Neuronal stem cell (in vitro differentiated cells): ENCODE results near the gene EFCAB11.

Experiments
- DNase-seq: peaks from one replicate; pipeline ENCODE4 v3.0.0-alpha.2; 2013; ENCODE audit warnings: low spot score
- H2AFZ ChIP-seq: one replicate; pipeline ENCODE4 v1.6.1; 2013; ENCODE audit warnings: mild to moderate bottlenecking, low read length, inconsistent platforms
- H2AK5ac ChIP-seq: 2 replicates; pipeline ENCODE4 v1.6.1; 2013; ENCODE audit warnings: low read depth, mild to moderate bottlenecking, inconsistent platforms, low read length, moderate library complexity, mixed read lengths
- H2BK120ac ChIP-seq: 2 replicates; pipeline ENCODE4 v1.6.1; 2013; ENCODE audit warnings: low read depth, mild to moderate bottlenecking, inconsistent platforms, low read length, moderate library complexity, mixed read lengths
- H2BK12ac ChIP-seq: one replicate; pipeline ENCODE4 v1.6.1; 2013; ENCODE audit warnings: low read length, inconsistent platforms
- H2BK15ac ChIP-seq: 2 replicates; pipeline ENCODE4 v1.6.1; 2013; ENCODE audit warnings: mild to moderate bottlenecking, low read length, inconsistent platforms, mixed read lengths
- H2BK5ac ChIP-seq: one replicate; pipeline ENCODE4 v1.6.1; 2013; ENCODE audit warnings: inconsistent platforms, mild to moderate bottlenecking, low read length, moderate library complexity
- H3K14ac ChIP-seq: one replicate; pipeline ENCODE4 v1.6.1; 2013; ENCODE audit warnings: low read length, inconsistent platforms
- H3K18ac ChIP-seq: 2 replicates; pipeline ENCODE4 v1.6.1; 2013; ENCODE audit warnings: low read length, inconsistent platforms
- H3K23ac ChIP-seq: 2 replicates; pipeline ENCODE4 v1.6.1; 2013; ENCODE audit warnings: low read depth, mild to moderate bottlenecking, mixed read lengths, low read length, inconsistent platforms; ENCODE audit not compliant: poor library complexity
- H3K27ac ChIP-seq: replicated peaks from 3 replicates; pipeline ENCODE4 v1.5.1; 2013; ENCODE audit warnings: low read length, inconsistent platforms
- H3K27me3 ChIP-seq, 3 experiments: 2 replicates each; pipeline ENCODE4 v1.6.1; 2013; ENCODE audit warnings: low read length in 3 of 3, mild to moderate bottlenecking in 2 of 3, inconsistent platforms in 1 of 3, low read depth in 1 of 3, mixed read lengths in 1 of 3, moderate library complexity in 1 of 3; ENCODE audit not compliant: control insufficient read depth in 3 of 3, insufficient read depth in 3 of 3
- H3K36me3 ChIP-seq, 2 donors: replicated peaks in 1 of 2; 2 replicates each; pipeline ENCODE4 v1.6.1; 2013; ENCODE audit warnings: low read length in 2 of 2; ENCODE audit not compliant: control insufficient read depth in 2 of 2, insufficient read depth in 2 of 2
- H3K4ac ChIP-seq: 2 replicates; pipeline ENCODE4 v1.6.1; 2013; ENCODE audit warnings: inconsistent platforms, mild to moderate bottlenecking, low read length, moderate library complexity
- H3K4me1 ChIP-seq, 2 donors: 1 replicate in 1 of 2; 2 replicates in 1 of 2; pipeline ENCODE4 v1.6.1; 2013; ENCODE audit warnings: low read length in 2 of 2, low read depth in 1 of 2; ENCODE audit not compliant: control insufficient read depth in 2 of 2, insufficient read depth in 1 of 2
- H3K4me2 ChIP-seq: one replicate; pipeline ENCODE4 v1.6.1; 2013; ENCODE audit warnings: mild to moderate bottlenecking, low read length, inconsistent platforms; ENCODE audit not compliant: insufficient read depth, poor library complexity, severe bottlenecking
- H3K4me3 ChIP-seq, 2 donors: 2 replicates each; pipeline ENCODE4 v1.5.1; 2013; ENCODE audit warnings: low read length in 2 of 2, mild to moderate bottlenecking in 2 of 2, inconsistent platforms in 1 of 2, moderate library complexity in 1 of 2
- H3K79me1 ChIP-seq: one replicate; pipeline ENCODE4 v1.6.1; 2013; ENCODE audit warnings: low read depth, mild to moderate bottlenecking, inconsistent platforms, low read length, moderate library complexity
- H3K9ac ChIP-seq: one replicate; pipeline ENCODE4 v1.6.1; 2013; ENCODE audit warnings: mild to moderate bottlenecking, low read depth, low read length, inconsistent platforms; ENCODE audit not compliant: poor library complexity
- H3K9me3 ChIP-seq, 2 donors: replicated peaks in 1 of 2; 2 replicates each; pipeline versions ENCODE3 to v1.6.1; 2013; ENCODE audit warnings: low read length in 2 of 2, mild to moderate bottlenecking in 2 of 2, inconsistent platforms in 1 of 2, low read depth in 1 of 2, mixed read lengths in 1 of 2, moderate library complexity in 1 of 2; ENCODE audit not compliant: control insufficient read depth in 2 of 2, insufficient read depth in 1 of 2
- H4K8ac ChIP-seq: one replicate; pipeline ENCODE4 v1.6.1; 2013; ENCODE audit warnings: low read depth, mild to moderate bottlenecking, inconsistent platforms, low read length, moderate library complexity
- H4K91ac ChIP-seq: one replicate; pipeline ENCODE4 v1.6.1; 2013; ENCODE audit warnings: low read length, low read depth, mild to moderate bottlenecking, inconsistent platforms; ENCODE audit not compliant: poor library complexity
- WGBS, 2 donors: extraction: QIAGEN DNeasy Blood & Tissue Kit; methylation state at CpG; one replicate each; pipeline ENCODE4 v1.1.7; 2013; ENCODE audit warnings: missing lambda C conversion rate in 2 of 2, mixed read lengths in 1 of 2; ENCODE audit not compliant: insufficient read length in 2 of 2, insufficient replicate concordance in 1 of 2; ENCODE audit errors: extremely low coverage in 2 of 2; 5-methylcytosine and 5-hydroxymethylcytosine counted together

EFCAB11 gene

GRCh38 chr14:89926694-89927093, 27.8 kb downstream of the EFCAB11 start:
- Histone ChIP-seq H2BK15ac (no peak overlapping the region), H3K4ac (no peak overlapping the region), H2AK5ac (no peak overlapping the region), H2AFZ (no peak overlapping the region), H3K36me3 (peaks cover 0 to 17% of the 10 kb centered on the region in 2 donors), H4K8ac (no peak overlapping the region), H3K4me3 (no peak overlapping the region), H3K4me2 (no peak overlapping the region), H4K91ac (no peak overlapping the region), H2BK12ac (no peak overlapping the region), H3K18ac (no peak overlapping the region), H3K14ac (no peak overlapping the region), H3K27ac (no peak overlapping the region), H3K4me1 (peaks cover 0 to 2% of the 10 kb centered on the region in 2 donors), H3K23ac (no peak overlapping the region), H3K79me1 (no peaks in the 10 kb centered on the region), H2BK5ac (no peak overlapping the region), H2BK120ac (no peak overlapping the region), H3K27me3 (no peaks in the 10 kb centered on the region), H3K9ac (no peak overlapping the region), H3K9me3 (no peaks in the 10 kb centered on the region)
- DNase-seq = no peak
- no CpG with 5 or more reads among the region's 1 CpG for WGBS, 2 donors

DNA sequence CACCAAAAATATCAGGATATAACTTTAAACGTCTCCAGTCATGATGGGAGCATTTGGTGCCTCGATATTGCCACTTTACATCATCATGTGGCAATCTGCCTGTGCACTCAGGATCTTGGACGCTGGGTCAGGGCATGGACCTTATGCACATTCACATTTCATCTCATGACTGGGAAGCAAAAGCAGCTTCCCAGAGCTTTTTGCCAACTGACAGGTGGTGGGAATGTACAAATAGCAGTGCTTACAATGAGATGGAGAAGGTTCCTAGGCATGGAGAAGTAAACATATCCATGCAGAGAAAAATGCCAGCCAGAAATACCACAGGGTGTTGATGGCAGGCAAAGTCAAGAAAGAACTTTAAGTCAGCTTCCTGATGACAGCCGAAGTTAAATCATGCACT, 30.3 kb downstream of the EFCAB11 start:
- H3K36me3 ChIP-seq = no peaks in the 10 kb centered on the region
- H3K27ac ChIP-seq = no peak overlapping the region
- no peak overlapping the region for H3K4me2 ChIP-seq
- WGBS, 2 donors = no CpG with 5 or more reads among the region's 4 CpGs
- H2AFZ ChIP-seq = no peak overlapping the region
- no peak overlapping the region for H3K4ac ChIP-seq
- H3K79me1 ChIP-seq = no peaks in the 10 kb centered on the region
- H2AK5ac ChIP-seq = no peak overlapping the region
- no peak overlapping the region for H2BK15ac ChIP-seq
- H2BK5ac ChIP-seq = no peak overlapping the region
- no peak overlapping the region for H4K8ac ChIP-seq
- H3K27me3 ChIP-seq = no peaks in the 10 kb centered on the region
- H3K14ac ChIP-seq = no peak overlapping the region
- H3K4me3 ChIP-seq = no peak overlapping the region
- H3K9me3 ChIP-seq = no peaks in the 10 kb centered on the region
- H3K4me1 ChIP-seq = peaks cover 0 to 2% of the 10 kb centered on the region in 2 donors
- no peak overlapping the region for H3K23ac ChIP-seq
- H4K91ac ChIP-seq = no peak overlapping the region
- DNase-seq = no peak
- H3K9ac ChIP-seq = no peak overlapping the region
- no peak overlapping the region for H2BK120ac ChIP-seq
- no peak overlapping the region for H3K18ac ChIP-seq
- H2BK12ac ChIP-seq = no peak overlapping the region

DNA sequence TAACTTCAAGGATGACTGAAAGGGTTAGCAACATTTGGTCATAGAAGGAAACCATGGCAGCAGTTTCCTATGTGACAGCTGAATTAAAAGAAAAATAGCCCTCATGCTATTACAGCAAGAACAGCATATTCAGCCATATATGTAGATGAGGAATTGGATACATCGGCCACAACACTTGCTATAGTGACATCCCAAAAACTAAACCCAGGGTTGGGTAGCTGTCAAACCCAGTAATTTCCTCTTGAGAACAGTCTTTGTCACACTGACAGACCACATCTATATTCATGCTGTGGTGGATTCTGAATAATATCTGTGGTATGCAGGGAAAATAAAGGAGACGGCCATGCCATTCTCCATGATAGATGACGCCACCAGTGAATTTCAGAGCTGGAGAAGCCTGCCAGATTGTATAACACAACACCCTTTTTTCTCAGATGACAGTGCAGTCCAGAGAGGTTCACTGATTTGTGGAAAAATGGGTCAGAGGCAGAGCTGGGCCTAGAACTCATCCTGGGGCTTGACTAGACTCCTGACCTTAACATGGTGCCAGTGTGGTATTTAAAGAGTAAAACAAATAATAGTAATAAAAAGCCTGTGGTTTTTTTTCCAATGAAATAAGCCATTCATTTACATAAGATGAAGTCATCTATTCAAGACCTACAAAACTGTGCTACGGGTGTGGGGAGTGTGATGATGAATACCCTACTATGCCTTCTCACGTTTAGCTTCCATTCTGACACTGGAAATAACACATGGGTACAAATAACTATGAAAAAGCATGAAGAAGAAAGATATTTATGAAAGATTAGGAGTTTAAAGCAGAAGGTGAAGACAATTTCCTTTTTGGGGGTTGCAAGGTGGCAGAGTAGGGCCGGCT, 32.3 kb downstream of the EFCAB11 start:
- Histone ChIP-seq H3K4ac (no peak overlapping the region), H2BK12ac (no peak overlapping the region), H3K9ac (no peak overlapping the region), H2BK5ac (no peak overlapping the region), H3K4me2 (no peak overlapping the region), H2BK120ac (no peak overlapping the region), H3K9me3 (no peaks in the 10 kb centered on the region), H3K18ac (no peak overlapping the region), H4K8ac (no peak overlapping the region), H3K23ac (no peak overlapping the region), H2BK15ac (no peak overlapping the region), H2AFZ (no peak overlapping the region), H2AK5ac (no peak overlapping the region), H3K14ac (no peak overlapping the region), H3K4me1 (peaks cover 0 to 2% of the 10 kb centered on the region in 2 donors), H3K36me3 (no peaks in the 10 kb centered on the region), H3K27ac (no peak overlapping the region), H3K79me1 (no peaks in the 10 kb centered on the region), H3K27me3 (no peaks in the 10 kb centered on the region), H4K91ac (no peak overlapping the region), H3K4me3 (no peak overlapping the region)
- DNase-seq = no peak
- WGBS, 2 donors = no CpG with 5 or more reads among the region's 6 CpGs

DNA sequence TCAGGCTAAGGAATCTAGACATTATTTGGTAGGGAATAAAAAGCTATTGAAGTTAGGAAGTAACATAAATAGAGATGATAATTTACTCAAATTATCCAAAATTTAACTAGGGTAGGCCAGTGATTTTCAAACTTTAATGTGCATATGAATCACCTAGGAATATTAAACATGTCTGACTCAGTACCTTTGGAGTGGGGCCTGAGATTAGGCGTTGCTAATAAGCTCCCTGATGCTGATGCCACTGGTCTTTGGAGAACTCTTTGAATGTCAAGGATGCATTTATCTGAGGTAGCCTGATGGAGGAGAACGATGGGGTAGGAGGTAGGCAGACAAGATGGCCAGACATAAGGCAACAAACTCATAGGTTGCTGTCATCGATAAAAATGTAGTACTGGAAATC, 33.2 kb downstream of the EFCAB11 start:
- Histone ChIP-seq H2BK15ac (no peak overlapping the region), H2AK5ac (no peak overlapping the region), H3K18ac (no peak overlapping the region), H3K36me3 (no peaks in the 10 kb centered on the region), H2BK5ac (no peak overlapping the region), H4K8ac (no peak overlapping the region), H3K9me3 (no peaks in the 10 kb centered on the region), H3K79me1 (no peaks in the 10 kb centered on the region), H3K9ac (no peak overlapping the region), H3K4ac (no peak overlapping the region), H2BK12ac (no peak overlapping the region), H3K27me3 (no peaks in the 10 kb centered on the region), H2AFZ (no peak overlapping the region), H4K91ac (no peak overlapping the region), H3K14ac (no peak overlapping the region), H3K23ac (no peak overlapping the region), H2BK120ac (no peak overlapping the region), H3K4me2 (no peak overlapping the region), H3K4me3 (no peak overlapping the region), H3K4me1 (peaks cover 0 to 2% of the 10 kb centered on the region in 2 donors), H3K27ac (no peak overlapping the region)
- no CpG with 5 or more reads among the region's 3 CpGs for WGBS, 2 donors
- DNase-seq = no peak
